Motor neuron (in vitro differentiated cells): ENCODE measurements around the gene IL1RL1. TPM values are rescaled to one million over a fixed set of nuclear protein-coding genes. Genes with fewer than 3 reads are reported as not detected.
A peak's percentile ranks its signal among the peaks of the same experiment; 100 is the strongest.

Experiments used
- ATAC-seq, 8 experiments: fragments of 200-7000 bp; cut with Tn5 transposase; replicated peaks in 6 of 8; 2 replicates each; pipeline ENCODE4 v1.8.0; 2021; ENCODE audit warnings: mild to moderate bottlenecking in 8 of 8, moderate library complexity in 8 of 8
- H3K27ac ChIP-seq, 2 donors: fragments of 250-450 bp; sonication (Bioruptor Pico); 2 replicates each; pipeline ENCODE4 v1.9.0; 2021; ENCODE audit warnings: antibody characterized with exemption in 2 of 2, mild to moderate bottlenecking in 2 of 2, moderate library complexity in 1 of 2
- H3K4me1 ChIP-seq, 2 donors: fragments of 250-450 bp; sonication (Bioruptor Pico); replicated peaks in 1 of 2; 2 replicates each; pipeline ENCODE4 v1.6.1; 2021; ENCODE audit warnings: antibody characterized with exemption in 2 of 2, mild to moderate bottlenecking in 2 of 2, moderate library complexity in 1 of 2
- H3K4me3 ChIP-seq, 5 donors: fragments of 250-450 bp; sonication (Bioruptor Pico); 2 replicates each; pipeline ENCODE4 v1.9.0; 2021; ENCODE audit warnings: antibody characterized with exemption in 5 of 5, mild to moderate bottlenecking in 5 of 5, moderate library complexity in 4 of 5
- WGBS, 10 experiments: fragments of 450-650 bp; shearing (Covaris generic); methylation state at CpG; one replicate each; pipeline ENCODE4 v1.0.0; 2022; 5-methylcytosine and 5-hydroxymethylcytosine counted together
- in situ Hi-C, 9 experiments: fragments of 400-800 bp; cut with MboI; loops; one replicate each; pipeline ENCODE4 v1.15.0; 2021; ENCODE audit warnings: low sequenced_read_pairs in 9 of 9, low pct_unique_long_range_greater_than_20kb in 2 of 9; ENCODE audit not compliant: unreplicated experiment in 9 of 9
- total RNA-seq, 8 experiments: library from RNA; unstranded; fragments of 300-600 nt; gene quantifications; 2 replicates each; pipeline versions ENCODE4 v1.2.3 to v1.2.4, GENCODE V29; 2022

IL1RL1 gene
- total RNA-seq = 1 to 10 TPM in 1 of 8 experiments, under 1 TPM in 3, not detected in 4; 0.08 to 2.0 (median 0.34) TPM

- in situ Hi-C loops = no loop called here
- no peak within 1 kb of the TSS for H3K4me3 ChIP-seq
- 40 to 100% (median 86%) methylated on average over 2 to 5 of the region's 5 CpGs for WGBS, 10 experiments
Observed at GRCh38 chr2:102310964-102311640, at the start of gene IL1RL1. IL1RL1 (plus strand) TSS chr2:102311563; CDS start chr2:102338265, 26,702 bp downstream.

GRCh38 chr2:102262216-102263129 is 48.9 kb upstream of the IL1RL1 start:
- 11 to 100% (median 75%) methylated on average over 1 to 5 of the region's 6 CpGs for WGBS, 10 experiments
- in situ Hi-C loops = loop anchor here in 3 of 9 experiments (25.0 kb wide), 2 partner anchors 175 to 250 kb away; no protein-coding TSS in a partner anchor
- no peaks in the 10 kb centered on the region for H3K4me1 ChIP-seq
- H3K4me3 ChIP-seq = no peak overlapping the region
- no peak for ATAC-seq
- no peak overlapping the region for H3K27ac ChIP-seq

More at GRCh38 chr2:102310964-102311640, at the start of gene IL1RL1:
- ATAC-seq = no peak
- H3K4me1 ChIP-seq = no peaks in the 10 kb centered on the region
- no peak within 1 kb of the TSS for H3K27ac ChIP-seq

- in situ Hi-C loops = loop anchor here in 3 of 9 experiments (25.0 kb wide), 2 partner anchors 172 to 253 kb away; no protein-coding TSS in a partner anchor
- no peak for ATAC-seq
- 29 to 100% (median 67%) methylated on average over 1 to 2 of the region's 2 CpGs; no CpG with 5 or more reads in 5 of the 10 experiments for WGBS, 10 experiments
- no peaks in the 10 kb centered on the region for H3K4me1 ChIP-seq
- H3K27ac ChIP-seq = no peak overlapping the region
- H3K4me3 ChIP-seq = no peak overlapping the region
Observed at GRCh38 chr2:102264952-102265351, 46.4 kb upstream of the IL1RL1 start.

GRCh38 chr2:102266204-102266603 is 45.2 kb upstream of the IL1RL1 start:
- Histone ChIP-seq H3K4me3 (no peak overlapping the region), H3K4me1 (no peaks in the 10 kb centered on the region), H3K27ac (no peak overlapping the region)
- WGBS, 10 experiments = 10 to 100% (median 86%) methylated on average over 1 of the region's 1 CpG; no CpG with 5 or more reads in 4 of the 10 experiments
- peak in 2 of 8 experiments; percentile 32 to 40 for ATAC-seq
- in situ Hi-C loops = loop anchor here in 3 of 9 experiments (25.0 kb wide), 2 partner anchors 171 to 254 kb away; no protein-coding TSS in a partner anchor

- Histone ChIP-seq H3K4me1 (no peaks in the 10 kb centered on the region), H3K4me3 (no peak overlapping the region), H3K27ac (no peak overlapping the region)
- no peak for ATAC-seq
- 0 to 100% (median 64%) methylated on average over 1 to 5 of the region's 6 CpGs; no CpG with 5 or more reads in 2 of the 10 experiments for WGBS, 10 experiments
- in situ Hi-C loops = loop anchor here in 3 of 9 experiments (25.0 kb wide), 2 partner anchors 170 to 255 kb away; no protein-coding TSS in a partner anchor
Observed at GRCh38 chr2:102267774-102268173, 43.6 kb upstream of the IL1RL1 start.

- Histone ChIP-seq H3K4me1 (no peaks in the 10 kb centered on the region), H3K4me3 (no peak overlapping the region), H3K27ac (no peak overlapping the region)
- in situ Hi-C loops = loop anchor here in 3 of 9 experiments (25.0 kb wide), 2 partner anchors 169 to 256 kb away; no protein-coding TSS in a partner anchor
- 83 to 100% (median 99%) methylated on average over 1 to 4 of the region's 4 CpGs; no CpG with 5 or more reads in 2 of the 10 experiments for WGBS, 10 experiments
- ATAC-seq = no peak
Observed at GRCh38 chr2:102268510-102269199, 42.7 kb upstream of the IL1RL1 start.

DNA sequence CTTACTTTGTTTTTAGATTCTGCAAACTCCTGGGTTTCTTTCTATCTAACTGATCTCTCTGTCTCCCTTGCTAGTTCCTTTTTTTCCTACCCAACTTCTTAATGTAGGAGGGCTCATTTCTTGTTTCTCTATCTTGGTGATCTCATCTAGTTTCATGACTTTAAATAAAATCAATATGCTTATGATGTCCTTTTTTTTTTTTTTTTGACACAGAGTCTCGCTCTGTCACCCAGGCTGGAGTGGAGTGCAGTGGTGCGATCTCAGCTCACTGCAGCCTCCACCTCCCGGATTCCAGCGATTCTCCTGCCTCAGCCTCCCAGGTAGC is 42.2 kb upstream of the IL1RL1 start:
- in situ Hi-C loops = loop anchor here in 3 of 9 experiments (25.0 kb wide), 2 partner anchors 168 to 257 kb away; no protein-coding TSS in a partner anchor
- 52 to 100% (median 79%) methylated on average over 1 to 4 of the region's 4 CpGs; no CpG with 5 or more reads in 2 of the 10 experiments for WGBS, 10 experiments

DNA sequence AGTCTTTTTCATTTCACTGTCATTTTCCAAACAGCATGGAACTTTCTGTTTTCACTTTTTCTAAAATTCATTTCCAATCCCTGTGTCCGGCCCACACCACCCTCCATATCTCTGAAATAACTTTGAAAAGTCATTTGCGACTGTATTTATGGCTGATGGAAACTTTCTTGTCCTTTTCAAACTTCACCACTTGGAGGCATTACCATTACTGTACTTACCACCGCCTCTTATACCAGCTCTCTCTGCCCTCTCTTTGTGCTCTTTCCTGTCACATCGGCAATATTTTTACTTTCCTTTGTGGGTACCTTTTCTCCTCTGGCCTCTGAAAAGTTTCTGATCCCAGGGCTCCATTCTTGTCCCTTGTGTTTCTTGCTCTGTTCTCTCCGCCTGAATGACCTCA is 39.5 kb upstream of the IL1RL1 start:
- ATAC-seq = no peak
- Histone ChIP-seq H3K4me3 (no peak overlapping the region), H3K4me1 (no peaks in the 10 kb centered on the region), H3K27ac (no peak overlapping the region)
- in situ Hi-C loops = loop anchor here in 3 of 9 experiments (25.0 kb wide), 2 partner anchors 165 to 260 kb away; no protein-coding TSS in a partner anchor
- 46 to 92% (median 78%) methylated on average over 1 to 5 of the region's 5 CpGs for WGBS, 10 experiments

More for the DNA sequence above, 42.2 kb upstream of the IL1RL1 start:
- Histone ChIP-seq H3K4me1 (no peaks in the 10 kb centered on the region), H3K27ac (no peak overlapping the region), H3K4me3 (no peak overlapping the region)
- no peak for ATAC-seq

DNA sequence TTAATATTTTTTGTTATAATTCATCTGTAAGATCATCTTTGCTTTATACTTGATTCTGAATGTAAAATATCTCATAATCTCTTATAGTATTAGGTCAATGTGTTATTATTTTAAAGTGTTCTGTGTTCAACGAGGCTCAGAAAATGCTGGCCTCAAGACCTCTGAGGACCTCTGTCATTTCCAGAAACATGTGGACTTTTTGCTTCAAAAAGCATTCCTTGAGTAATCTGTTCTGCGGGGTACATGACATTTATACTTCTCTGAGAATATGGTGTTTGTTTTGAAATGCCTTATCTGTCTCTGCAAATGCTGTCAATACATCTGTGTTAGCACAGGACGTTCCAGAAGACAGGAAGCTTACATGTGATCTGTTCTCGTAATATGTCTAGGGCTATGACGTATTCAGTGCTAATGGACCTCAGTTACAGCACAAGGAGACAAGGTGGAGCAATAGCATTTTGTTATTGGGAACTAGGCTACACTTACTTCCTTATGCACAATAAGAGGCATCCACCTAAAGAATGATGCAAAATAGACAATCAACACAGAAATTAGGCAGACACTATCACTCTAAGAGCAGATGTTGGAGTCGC is 37.6 kb upstream of the IL1RL1 start:
- peak in 2 of 8 experiments; percentile 52 to 58 for ATAC-seq
- 10 to 87% (median 75%) methylated on average over 1 to 6 of the region's 6 CpGs; no CpG with 5 or more reads in 1 of the 10 experiments for WGBS, 10 experiments
- in situ Hi-C loops = loop anchor here in 3 of 9 experiments (25.0 kb wide), 2 partner anchors 164 to 261 kb away; no protein-coding TSS in a partner anchor
- no peak overlapping the region for H3K27ac ChIP-seq
- no peak overlapping the region for H3K4me3 ChIP-seq
- H3K4me1 ChIP-seq = no peaks in the 10 kb centered on the region

GRCh38 chr2:102276549-102277201 is 34.7 kb upstream of the IL1RL1 start:
- Histone ChIP-seq H3K27ac (no peak overlapping the region), H3K4me1 (no peaks in the 10 kb centered on the region), H3K4me3 (no peak overlapping the region)
- in situ Hi-C loops = no loop called here
- ATAC-seq = no peak
- 0 to 100% (median 79%) methylated on average over 1 to 2 of the region's 2 CpGs; no CpG with 5 or more reads in 2 of the 10 experiments for WGBS, 10 experiments

- in situ Hi-C loops = no loop called here
Observed at GRCh38 chr2:102277202-102277700, 34.1 kb upstream of the IL1RL1 start.

More at GRCh38 chr2:102277202-102277700, 34.1 kb upstream of the IL1RL1 start:
- peak in 3 of 8 experiments; percentile 24 to 57 (median 40) for ATAC-seq
- H3K27ac ChIP-seq = no peak overlapping the region
- H3K4me1 ChIP-seq = no peaks in the 10 kb centered on the region
- WGBS, 10 experiments = 20 to 100% (median 31%) methylated on average over 1 of the region's 1 CpG; no CpG with 5 or more reads in 4 of the 10 experiments
- H3K4me3 ChIP-seq = no peak overlapping the region
